AG09309 (cell line): ENCODE measurements around the gene NRF1.

ENCODE experiments used
- DNase-seq: peaks from one replicate; pipeline ENCODE4 v3.0.0-alpha.2; 2010; ENCODE audit warnings: low read depth
- H3K4me3 ChIP-seq: 2 replicates; pipeline ENCODE4 v1.5.1; 2011; ENCODE audit warnings: mild to moderate bottlenecking, low read depth, low read length, moderate library complexity; ENCODE audit not compliant: control insufficient read depth
- TF ChIP-seq, protein P1 (sequence below): IDR thresholded peaks from 2 replicates; pipeline ENCODE4 v1.5.1; 2011; ENCODE audit warnings: mild to moderate bottlenecking, low read depth, low read length, inconsistent platforms; ENCODE audit not compliant: insufficient read depth, control insufficient read depth; ENCODE audit errors: missing control alignments

Gene NRF1

DNA sequence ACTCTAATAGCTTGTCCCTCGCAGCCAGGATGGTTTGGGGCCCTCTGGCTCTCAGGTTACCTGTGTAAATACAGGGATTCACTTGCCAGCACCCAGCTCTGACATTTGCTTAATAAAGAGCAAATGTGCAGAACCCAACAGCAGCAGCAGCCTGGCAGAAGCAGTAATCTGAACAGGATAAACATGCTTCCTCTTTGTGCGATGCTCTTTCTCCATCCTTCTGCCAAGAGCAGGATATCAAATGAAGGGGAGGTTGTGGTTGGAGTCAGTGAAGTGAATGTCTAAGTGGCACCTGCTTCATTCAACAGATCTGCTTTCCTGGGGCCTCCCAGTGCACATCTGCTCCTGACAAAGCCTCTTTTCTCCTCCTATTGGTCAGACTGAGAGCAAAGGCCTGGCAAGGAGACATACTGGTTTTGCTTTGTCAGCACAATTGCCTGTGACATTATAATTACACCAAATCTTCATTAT lies 130.3 kb downstream of the NRF1 start:
- no peak for DNase-seq
- H3K4me3 ChIP-seq, result no peak overlapping the region
- TF ChIP-seq, protein P1, sequence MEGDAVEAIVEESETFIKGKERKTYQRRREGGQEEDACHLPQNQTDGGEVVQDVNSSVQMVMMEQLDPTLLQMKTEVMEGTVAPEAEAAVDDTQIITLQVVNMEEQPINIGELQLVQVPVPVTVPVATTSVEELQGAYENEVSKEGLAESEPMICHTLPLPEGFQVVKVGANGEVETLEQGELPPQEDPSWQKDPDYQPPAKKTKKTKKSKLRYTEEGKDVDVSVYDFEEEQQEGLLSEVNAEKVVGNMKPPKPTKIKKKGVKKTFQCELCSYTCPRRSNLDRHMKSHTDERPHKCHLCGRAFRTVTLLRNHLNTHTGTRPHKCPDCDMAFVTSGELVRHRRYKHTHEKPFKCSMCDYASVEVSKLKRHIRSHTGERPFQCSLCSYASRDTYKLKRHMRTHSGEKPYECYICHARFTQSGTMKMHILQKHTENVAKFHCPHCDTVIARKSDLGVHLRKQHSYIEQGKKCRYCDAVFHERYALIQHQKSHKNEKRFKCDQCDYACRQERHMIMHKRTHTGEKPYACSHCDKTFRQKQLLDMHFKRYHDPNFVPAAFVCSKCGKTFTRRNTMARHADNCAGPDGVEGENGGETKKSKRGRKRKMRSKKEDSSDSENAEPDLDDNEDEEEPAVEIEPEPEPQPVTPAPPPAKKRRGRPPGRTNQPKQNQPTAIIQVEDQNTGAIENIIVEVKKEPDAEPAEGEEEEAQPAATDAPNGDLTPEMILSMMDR, result no peak

DNA sequence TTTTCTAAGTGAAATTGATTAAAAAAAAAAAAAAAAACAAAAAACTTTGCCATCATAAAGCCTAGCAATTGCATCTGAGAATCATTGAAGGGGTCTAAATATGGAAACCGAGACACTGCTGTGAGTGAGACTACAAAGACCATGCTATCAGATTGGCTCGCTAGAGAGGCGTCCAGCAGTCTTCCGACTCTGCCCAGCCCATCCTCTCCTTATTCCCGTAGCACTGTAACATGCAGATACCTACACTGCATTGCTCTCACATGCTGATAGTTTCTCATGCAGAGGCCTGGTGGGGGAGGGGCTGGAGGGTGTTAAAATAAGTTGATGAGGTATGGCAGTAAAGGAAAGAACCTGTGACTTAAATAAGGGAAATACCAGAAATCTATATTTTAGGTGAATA lies 130.7 kb downstream of the NRF1 start:
- no peak overlapping the region for H3K4me3 ChIP-seq
- TF ChIP-seq, protein P1, result no peak
- DNase-seq, result no peak

DNA sequence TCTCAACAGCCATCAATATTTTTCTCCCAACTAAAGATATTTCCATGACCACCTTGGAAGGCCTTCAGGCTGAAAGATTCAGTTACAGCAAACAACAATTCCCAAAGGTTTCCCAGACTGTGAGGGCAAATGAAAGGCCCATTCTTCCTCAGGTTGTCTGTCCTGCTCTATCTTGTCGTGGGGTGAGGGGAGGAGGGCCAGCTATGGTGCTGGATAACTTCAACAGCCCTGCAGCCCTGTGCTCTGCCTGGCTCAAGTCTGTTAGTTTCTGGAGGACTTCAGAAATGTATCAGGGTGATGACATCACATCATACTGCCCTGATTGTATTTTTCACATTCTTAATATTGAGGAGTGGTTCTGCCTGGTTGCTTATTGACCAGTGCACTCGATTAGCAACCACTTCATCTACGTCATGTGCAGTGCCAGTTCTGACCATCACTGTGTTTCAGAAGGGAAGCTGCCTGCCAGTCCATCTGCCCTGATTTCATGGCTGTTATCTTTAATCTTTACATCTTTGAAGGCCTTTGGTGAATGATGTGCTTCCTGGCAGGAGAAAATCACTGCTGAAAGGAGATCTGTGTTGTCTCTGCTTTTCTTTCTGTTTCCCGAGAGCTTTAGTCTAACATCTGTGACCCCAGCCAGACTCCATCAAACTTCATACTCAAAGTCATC lies 135.5 kb downstream of the NRF1 start:
- TF ChIP-seq, protein P1, result no peak
- H3K4me3 ChIP-seq, result no peak overlapping the region
- no peak for DNase-seq

DNA sequence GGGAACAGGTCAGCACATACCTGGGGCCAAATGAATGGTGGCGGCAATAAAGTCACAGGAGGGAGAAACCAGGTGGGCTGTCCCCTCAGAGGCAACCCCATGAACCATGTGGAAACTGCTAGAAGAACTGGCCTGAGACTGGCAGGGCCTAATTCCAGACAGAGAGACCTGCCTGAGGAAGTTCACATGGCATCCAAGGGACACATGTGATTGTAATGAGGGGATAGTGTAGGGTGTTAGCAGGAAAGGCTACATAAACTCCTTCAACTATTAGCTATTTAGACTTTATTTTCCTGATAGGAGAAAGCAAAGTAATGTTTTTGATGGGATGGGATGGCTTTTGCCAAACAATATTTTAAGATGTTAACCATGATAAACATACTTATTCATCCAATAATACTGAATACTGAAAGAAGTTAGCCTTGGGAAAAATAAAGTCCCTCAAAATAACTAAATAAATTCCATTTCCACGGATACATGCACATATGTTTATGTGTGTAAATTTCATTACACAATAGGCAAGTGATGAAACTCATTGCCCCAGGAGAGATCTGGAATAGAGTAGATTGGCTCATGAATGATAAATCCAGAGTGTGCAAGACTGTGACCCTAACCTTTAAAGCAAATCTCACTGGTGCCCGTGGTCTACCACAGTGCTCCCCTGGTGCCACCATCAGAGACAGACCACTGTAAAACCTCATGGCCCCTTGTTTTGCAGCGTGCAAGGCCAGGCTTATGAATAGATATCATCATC lies 137.0 kb downstream of the NRF1 start:
- H3K4me3 ChIP-seq, result no peak overlapping the region
- TF ChIP-seq, protein P1, result no peak

DNA sequence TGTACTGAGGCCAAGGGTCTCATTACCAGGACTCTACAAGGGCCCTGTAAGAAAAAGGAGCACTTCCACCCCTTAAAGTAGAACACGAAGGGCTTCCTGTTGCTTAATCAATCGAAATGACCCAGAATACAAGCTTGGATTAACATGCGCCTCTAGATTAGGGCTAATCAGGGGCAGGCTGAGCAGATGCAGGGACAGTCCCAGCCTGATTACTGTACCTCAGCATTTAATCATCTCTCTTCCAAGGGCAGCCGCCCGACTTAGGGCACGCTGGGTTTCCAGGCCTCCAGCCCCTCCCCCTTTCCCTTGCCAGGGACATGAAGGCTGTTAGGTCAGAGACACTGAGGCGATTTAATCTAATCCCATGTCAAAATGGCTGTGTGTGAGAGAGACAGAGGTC lies 138.6 kb downstream of the NRF1 start:
- TF ChIP-seq, protein P1, result no peak
- DNase-seq, result no peak
- H3K4me3 ChIP-seq, result no peak overlapping the region

More for the DNA sequence above, 137.0 kb downstream of the NRF1 start:
- DNase-seq, result no peak

DNA sequence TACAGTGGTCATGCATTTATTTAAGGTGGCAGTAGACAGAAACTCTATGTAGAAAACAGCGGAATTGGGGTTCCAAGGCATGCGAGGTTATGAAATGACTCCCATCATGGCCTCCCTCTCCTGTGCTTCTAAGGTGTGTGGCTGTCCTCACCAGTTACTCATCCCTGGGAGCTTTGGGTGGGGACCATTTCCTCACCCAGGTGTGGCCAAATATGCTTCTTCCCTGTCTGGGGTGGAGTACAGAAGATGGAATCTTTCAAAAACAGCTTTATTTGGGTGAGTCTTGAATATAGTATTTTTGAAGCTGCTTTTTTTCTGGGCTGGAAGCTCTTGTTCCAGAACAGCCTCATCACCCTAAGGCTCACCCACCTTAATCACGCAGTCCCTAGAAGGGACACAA lies 139.0 kb downstream of the NRF1 start:
- no peak for DNase-seq
- TF ChIP-seq, protein P1, result no peak
- no peak overlapping the region for H3K4me3 ChIP-seq
